NT2/D1 (cell line): ENCODE data around the gene TNFAIP8.

ENCODE experiments used
- DNase-seq: peaks from one replicate; pipeline ENCODE4 v3.0.0-alpha.2; 2011; ENCODE audit warnings: low read depth, low spot score
- H3K27me3 ChIP-seq: 2 replicates; pipeline ENCODE4 v1.6.0; 2011; ENCODE audit warnings: mild to moderate bottlenecking; ENCODE audit not compliant: insufficient read length, insufficient read depth
- H3K36me3 ChIP-seq: 2 replicates; pipeline ENCODE4 v1.6.1; 2011; ENCODE audit warnings: mild to moderate bottlenecking, low read length, mixed read lengths; ENCODE audit not compliant: insufficient read depth, insufficient read length
- H3K4me1 ChIP-seq: 2 replicates; pipeline ENCODE4 v1.5.1; 2011; ENCODE audit not compliant: insufficient read depth, insufficient read length
- H3K4me3 ChIP-seq: 2 replicates; pipeline ENCODE4 v1.5.1; 2011; ENCODE audit warnings: low read depth; ENCODE audit not compliant: insufficient read length
- H3K9ac ChIP-seq: 2 replicates; pipeline ENCODE4 v1.6.0; 2011; ENCODE audit warnings: low read depth; ENCODE audit not compliant: insufficient read length
- H3K9me3 ChIP-seq: 2 replicates; pipeline ENCODE4 v1.5.1; 2011; ENCODE audit warnings: mild to moderate bottlenecking, low read length; ENCODE audit not compliant: insufficient read depth
- SUZ12 ChIP-seq: IDR thresholded peaks from 2 replicates; pipeline ENCODE4 v1.6.1; 2011; ENCODE audit not compliant: insufficient read length, insufficient read depth; ENCODE audit errors: extremely low read depth
- YY1 ChIP-seq: IDR thresholded peaks from 2 replicates; pipeline ENCODE4 v1.6.1; 2011; ENCODE audit not compliant: insufficient read length, insufficient read depth
- ZNF274 ChIP-seq: IDR thresholded peaks from 2 replicates; pipeline ENCODE4 v1.6.1; 2011; ENCODE audit warnings: mild to moderate bottlenecking, low read depth, low read length

The TNFAIP8 gene

GRCh38 chr5:119330367-119331183 lies 25.2 kb upstream of the TNFAIP8 start:
- Histone ChIP-seq H3K4me3 (no peak overlapping the region), H3K36me3 (no peaks in the 10 kb centered on the region), H3K4me1 (peaks cover 10% of the 10 kb centered on the region), H3K9ac (no peak overlapping the region), H3K9me3 (no peaks in the 10 kb centered on the region), H3K27me3 (no peaks in the 10 kb centered on the region)
- DNase-seq: no peak
- TF ChIP-seq SUZ12 (no peak), YY1 (no peak), ZNF274 (no peak)

DNA sequence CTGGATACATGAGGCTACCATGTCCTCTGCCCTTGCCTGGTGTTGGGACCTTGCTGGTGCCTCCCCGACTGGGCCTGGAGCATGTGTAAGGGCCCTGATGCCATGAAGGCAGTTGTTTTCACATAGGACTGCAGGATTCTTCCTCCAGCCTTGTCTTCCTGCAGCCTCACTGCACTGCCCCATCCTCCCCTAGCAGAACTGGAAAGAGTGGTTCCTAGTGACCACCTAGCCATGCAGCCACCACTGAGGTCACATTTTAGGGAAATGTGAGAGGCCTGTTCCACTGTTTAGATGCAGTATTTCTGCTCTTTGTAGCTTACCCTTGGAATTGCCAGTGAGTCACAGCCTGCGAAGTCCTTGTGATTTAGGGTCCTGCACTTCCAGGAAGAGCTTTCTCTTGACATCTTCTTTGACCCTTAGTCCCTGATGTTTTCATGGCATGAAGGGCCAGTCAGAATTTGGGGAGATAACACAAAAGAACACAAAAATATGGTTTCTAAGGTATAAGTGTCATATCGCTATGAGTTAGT lies 24.2 kb upstream of the TNFAIP8 start:
- no peak for TF ChIP-seq ZNF274
- no peak for TF ChIP-seq YY1

DNA sequence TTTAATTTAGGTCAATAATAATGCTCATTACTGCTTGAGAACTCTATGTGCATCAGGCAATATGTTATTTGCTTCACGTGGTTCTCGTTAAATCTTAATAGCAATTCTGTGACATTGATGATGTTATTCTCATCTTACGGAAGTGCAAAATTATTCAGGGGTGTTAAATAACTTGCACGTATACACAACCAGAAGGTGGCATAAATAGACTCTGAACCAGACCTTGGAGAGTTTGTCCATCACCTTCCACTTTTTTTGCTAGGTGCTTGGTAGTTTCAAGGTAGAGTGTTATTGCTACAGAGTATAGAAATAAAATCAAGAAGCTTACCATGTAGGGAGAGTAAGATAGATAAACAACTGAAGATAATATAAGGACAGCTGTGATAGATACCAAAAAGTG lies 23.6 kb upstream of the TNFAIP8 start:
- Histone ChIP-seq H3K36me3 (no peaks in the 10 kb centered on the region), H3K4me3 (no peak overlapping the region), H3K4me1 (peaks cover 6% of the 10 kb centered on the region), H3K9me3 (no peaks in the 10 kb centered on the region), H3K27me3 (no peaks in the 10 kb centered on the region), H3K9ac (no peak overlapping the region)
- no peak for DNase-seq
- no peak for TF ChIP-seq SUZ12
- TF ChIP-seq YY1: no peak
- no peak for TF ChIP-seq ZNF274

More for the DNA sequence above, 24.2 kb upstream of the TNFAIP8 start:
- DNase-seq: no peak
- Histone ChIP-seq H3K9me3 (no peaks in the 10 kb centered on the region), H3K36me3 (no peaks in the 10 kb centered on the region), H3K4me3 (no peak overlapping the region), H3K9ac (no peak overlapping the region), H3K4me1 (peaks cover 6% of the 10 kb centered on the region), H3K27me3 (no peaks in the 10 kb centered on the region)

- Histone ChIP-seq H3K4me1 (peaks cover 6% of the 10 kb centered on the region), H3K9ac (no peak overlapping the region), H3K36me3 (no peaks in the 10 kb centered on the region), H3K9me3 (no peaks in the 10 kb centered on the region), H3K27me3 (no peaks in the 10 kb centered on the region), H3K4me3 (no peak overlapping the region)
- no peak for DNase-seq
- TF ChIP-seq YY1: no peak
Observed at GRCh38 chr5:119332978-119333401, 22.8 kb upstream of the TNFAIP8 start.

DNA sequence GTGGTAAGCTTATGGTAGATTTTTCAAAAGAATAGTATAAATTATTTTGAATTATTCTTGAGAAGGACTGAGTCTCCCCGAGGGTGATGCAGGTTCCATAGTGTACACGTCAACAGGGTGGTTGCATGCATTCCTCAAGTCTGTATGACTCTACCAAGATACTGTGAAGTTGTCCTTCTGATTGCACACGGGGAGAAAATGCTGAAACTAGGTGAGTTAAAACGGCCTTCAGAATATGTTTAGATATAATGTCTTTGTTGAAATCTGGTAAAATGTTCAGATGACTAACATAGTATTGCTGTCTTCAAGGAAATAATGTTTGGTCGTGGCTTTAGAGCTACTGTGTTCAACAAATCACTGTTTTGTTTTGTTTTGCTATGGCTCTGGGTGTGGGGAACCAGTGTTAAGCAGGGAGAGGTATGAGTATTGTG lies 22.4 kb upstream of the TNFAIP8 start:
- Histone ChIP-seq H3K4me1 (peaks cover 6% of the 10 kb centered on the region), H3K9ac (no peak overlapping the region), H3K36me3 (no peaks in the 10 kb centered on the region), H3K4me3 (no peak overlapping the region), H3K9me3 (no peaks in the 10 kb centered on the region), H3K27me3 (no peaks in the 10 kb centered on the region)
- no peak for TF ChIP-seq SUZ12
- TF ChIP-seq YY1: no peak
- no peak for TF ChIP-seq ZNF274
- no peak for DNase-seq

DNA sequence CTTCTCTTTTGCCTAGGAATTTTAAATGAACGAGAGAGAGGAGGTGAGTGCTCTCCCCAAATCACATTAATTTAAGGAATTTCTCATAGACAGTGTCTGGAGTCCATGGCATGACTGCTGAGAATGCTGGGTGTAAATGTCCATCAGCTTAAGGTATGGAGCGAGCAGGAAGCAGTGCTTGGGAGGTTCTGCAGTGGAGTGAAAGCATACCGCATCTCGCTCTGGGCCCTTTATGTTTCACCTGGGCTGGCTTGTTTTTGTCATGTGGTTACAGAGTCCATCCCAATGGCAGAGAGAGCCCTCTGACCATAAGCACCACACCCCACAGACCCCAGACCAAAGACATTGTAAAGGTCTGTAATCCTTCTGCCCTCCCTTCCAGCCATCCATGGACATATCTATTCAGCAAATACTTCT lies 20.6 kb upstream of the TNFAIP8 start:
- no peaks in the 10 kb centered on the region for H3K27me3 ChIP-seq
- no peaks in the 10 kb centered on the region for H3K9me3 ChIP-seq
- no peak for DNase-seq
- no peak overlapping the region for H3K9ac ChIP-seq
- peaks cover 2% of the 10 kb centered on the region for H3K4me1 ChIP-seq
- TF ChIP-seq ZNF274 (no peak), YY1 (no peak), SUZ12 (no peak)
- no peak overlapping the region for H3K4me3 ChIP-seq
- H3K36me3 ChIP-seq: no peaks in the 10 kb centered on the region

GRCh38 chr5:119336262-119336661 lies 19.6 kb upstream of the TNFAIP8 start:
- no peaks in the 10 kb centered on the region for H3K27me3 ChIP-seq
- no peak for DNase-seq
- peaks cover 2% of the 10 kb centered on the region for H3K4me1 ChIP-seq
- H3K9ac ChIP-seq: no peak overlapping the region
- no peak overlapping the region for H3K4me3 ChIP-seq
- H3K9me3 ChIP-seq: no peaks in the 10 kb centered on the region
- H3K36me3 ChIP-seq: no peaks in the 10 kb centered on the region
- TF ChIP-seq YY1 (no peak), SUZ12 (no peak), ZNF274 (no peak)
